Activated naive CD4-positive, alpha-beta T cell treated with Interleukin-2 at 50 U/mL for 16 hours (primary cell): ENCODE data around the gene MTURN.

Experiments
- DNase-seq: peaks from one replicate; pipeline ENCODE4 v3.0.0-alpha.2; 2020

MTURN gene

DNA sequence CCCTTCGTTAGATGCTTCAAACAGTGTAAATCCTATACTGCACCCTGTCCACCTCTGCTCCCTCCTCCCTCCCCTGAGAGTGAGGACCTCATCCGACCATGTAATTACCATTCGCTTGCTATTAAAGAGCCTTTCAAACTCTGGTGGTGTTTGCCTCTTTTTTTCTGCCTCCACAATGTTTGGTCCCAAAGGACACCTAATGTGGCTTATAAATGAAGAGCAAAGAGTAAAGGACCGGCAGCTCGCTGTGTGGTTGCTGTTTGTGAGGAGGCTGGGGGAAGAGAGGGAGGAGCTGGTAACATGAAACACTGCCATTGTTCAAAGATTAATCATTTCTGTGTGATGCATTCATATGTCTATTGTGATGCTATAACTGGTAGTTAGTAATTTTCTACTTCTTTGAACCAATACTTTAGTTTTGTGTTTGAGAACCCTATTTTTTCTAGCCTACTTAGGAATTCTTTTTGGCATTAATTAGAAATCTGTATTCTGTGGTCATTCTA is 27.9 kb downstream of the MTURN start:
- no peak for DNase-seq

DNA sequence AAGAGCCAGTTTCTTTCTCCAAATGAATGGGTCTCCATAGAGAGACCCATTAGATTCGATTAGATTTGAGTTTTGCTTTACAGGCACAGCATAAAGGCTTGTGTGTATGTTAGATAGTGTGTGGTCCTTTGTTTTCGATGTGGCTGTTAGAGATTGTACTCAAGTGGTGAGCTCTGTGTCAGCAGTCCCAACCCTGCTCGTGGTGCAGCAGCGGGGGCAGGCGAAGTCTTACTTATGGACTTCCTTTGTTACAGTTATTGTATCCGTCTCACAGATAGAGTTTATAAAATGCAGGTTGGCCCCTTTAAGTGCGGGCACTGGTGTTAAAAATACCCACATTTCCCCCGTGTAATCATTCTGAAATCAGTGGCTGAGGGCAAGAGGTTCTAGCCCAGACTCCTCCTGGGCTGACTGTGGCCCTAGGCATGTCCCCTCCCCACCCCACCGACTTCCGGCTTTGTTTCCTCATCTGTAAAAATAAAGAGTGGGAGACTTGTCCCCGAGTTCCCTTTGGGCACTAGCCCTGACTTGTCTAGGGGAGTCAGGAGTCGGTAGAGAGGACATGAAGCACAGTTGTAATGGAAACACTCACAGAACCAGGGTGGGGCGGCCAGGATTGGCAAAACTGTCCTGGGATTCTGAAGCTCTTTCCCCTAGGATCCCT is 28.6 kb downstream of the MTURN start:
- DNase-seq, result no peak

DNA sequence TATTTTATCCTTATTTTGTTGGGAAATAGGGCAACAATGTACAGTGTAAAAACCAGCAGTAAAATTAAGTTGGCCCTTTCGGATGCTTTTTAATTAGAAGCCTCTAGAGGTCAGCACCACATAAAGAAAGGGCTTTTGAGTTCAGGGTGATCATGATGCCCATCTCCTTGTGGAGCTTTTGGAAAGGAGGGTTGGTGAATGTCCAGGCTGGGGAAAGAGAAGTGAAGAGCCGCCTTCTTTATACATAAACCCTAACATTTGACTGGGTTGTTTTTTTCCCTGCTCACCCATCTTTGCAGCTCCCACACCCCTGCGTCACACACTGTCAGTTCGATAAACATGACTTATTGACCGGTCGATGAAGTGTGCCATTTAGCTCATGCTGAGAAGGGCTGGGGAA is 29.8 kb downstream of the MTURN start:
- no peak for DNase-seq

DNA sequence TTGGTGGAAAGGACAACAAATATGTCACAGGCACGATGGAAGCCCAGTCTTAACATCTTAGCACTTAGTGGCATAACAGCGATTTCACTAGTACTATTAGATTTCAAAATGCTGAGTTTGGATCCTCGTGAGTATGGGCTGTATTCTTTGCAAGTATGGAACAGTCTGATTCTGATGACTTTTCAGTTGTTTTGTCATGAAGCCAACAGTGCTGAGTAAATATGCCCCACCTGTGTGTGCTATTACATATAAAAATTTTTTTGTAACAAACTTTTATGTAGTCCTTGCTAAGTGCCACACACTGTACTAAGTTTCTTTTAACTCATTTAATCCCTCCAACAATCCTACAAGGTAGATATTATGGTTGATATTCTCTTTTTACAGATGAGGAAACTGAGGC is 30.8 kb downstream of the MTURN start:
- no peak for DNase-seq

DNA sequence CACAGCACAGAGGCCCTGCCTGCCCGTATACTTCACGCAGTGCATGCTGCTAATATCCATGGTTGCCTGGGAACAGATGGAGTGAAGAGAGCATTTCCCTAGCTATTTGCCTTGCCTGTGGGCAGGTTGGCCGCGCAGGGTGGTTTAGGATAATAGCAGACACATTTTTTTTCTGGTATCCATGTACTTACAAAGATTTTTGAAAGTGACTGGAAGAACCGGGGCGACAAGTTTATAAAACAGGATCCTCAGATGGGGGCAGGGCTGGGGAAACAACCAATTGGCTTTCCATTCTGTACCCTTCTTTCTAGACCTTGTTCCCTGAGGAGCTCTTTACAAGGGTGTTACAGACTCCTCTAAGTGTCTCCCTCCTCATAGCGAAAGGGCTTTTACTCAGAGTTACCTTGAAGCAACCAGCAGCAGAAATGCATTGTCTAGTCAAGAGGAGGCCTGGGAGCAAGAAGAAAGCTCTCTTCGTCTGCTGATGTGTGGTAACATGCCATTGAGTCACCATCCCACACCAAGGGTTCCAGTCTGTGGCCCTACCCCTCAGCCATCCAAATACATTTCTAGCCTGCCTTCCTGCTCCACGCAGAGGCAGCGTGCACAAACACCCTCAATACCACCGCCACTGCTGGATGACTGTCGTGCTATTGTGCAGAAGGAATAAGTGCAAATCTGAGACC is 31.5 kb downstream of the MTURN start:
- DNase-seq, result no peak

DNA sequence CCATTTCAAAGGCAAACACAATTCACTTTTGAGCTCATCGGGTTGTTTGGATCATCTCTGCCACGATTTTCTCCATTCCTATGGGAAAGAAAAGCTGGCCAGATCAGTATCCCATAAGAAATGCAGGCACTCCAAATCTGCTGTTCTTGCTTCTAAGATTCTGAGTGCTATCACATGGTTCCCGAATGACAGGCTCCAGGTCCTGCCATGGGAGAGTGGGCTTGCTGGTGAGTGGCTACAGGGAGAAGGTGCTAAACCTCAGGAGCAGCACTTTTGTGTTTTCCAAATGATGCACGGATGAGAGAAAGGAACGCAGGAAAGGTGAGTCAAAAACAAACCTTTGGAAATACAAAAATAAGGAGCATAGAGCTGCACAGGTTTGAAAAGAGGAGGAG is 32.1 kb downstream of the MTURN start:
- no peak for DNase-seq

DNA sequence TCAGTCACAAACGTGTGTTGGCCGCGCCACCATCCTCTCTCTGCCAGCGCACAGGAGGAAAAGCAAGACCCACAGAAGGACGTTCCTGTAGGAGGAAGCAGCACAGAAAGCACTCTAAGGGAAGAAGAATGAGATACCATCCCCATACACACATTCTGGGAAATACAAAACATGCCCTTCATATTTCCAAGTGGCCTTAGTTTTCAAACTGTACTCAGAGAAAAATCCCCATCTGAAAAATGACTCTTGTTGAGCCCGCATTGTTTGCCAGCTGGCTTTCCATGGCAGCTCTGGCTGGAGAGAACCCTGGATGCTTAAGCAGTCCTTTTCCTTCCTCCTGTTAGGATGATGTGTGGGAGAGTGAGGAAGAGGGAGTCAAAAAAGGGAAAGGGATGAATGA is 33.1 kb downstream of the MTURN start:
- DNase-seq, result no peak

DNA sequence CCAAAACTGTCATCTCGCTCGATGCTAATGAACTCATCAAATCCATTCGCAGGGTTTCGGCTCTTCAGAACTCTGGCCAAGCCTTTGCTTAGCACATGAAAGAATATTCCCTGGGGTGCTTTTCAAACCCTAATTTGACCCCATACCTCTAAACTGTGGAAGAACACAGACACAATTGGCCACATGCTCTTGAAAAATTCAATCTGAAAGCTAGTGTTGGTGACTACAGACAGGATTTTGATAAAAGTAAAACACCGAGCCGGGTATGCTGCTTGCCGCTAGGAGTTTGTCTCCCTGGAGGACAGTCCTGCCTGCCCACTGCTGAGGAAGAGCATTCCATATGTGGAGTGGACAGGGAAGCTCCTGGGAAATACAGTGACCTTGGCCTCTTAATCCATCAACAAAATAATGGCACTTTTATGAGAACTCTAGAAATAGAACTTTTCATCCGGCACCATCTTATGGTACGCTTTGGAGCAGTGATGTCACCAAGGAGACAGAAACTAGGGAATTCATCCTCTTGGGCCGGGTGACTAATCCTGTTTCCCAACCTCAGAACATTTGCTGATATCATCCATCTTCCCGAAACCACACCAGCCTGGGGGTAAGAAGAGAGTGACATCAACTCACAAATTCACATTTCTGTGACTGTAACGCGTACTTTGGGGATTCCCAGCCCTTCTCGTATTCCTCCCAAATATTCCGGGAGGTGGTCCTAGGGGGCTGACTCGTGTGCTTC is 34.2 kb downstream of the MTURN start:
- DNase-seq, result no peak

DNA sequence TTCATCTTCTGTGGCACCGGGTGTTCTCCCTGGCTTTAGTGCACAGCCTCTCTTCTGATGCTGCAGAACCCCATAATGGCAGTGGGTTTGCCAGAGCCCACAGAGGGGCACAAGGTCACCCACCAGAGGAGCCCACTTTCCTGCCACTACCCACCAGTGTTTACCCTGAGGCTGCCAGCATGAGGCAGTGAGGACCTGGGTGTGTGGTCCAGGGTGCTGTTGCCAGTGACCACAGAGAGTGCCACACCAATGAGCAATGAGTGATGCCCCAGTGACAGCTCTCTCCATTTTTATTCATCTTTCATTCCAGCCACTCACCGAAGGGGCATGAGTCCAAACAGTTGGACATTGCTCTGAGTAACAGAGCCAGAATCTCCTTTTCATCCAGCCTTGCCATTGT is 34.8 kb downstream of the MTURN start:
- no peak for DNase-seq

DNA sequence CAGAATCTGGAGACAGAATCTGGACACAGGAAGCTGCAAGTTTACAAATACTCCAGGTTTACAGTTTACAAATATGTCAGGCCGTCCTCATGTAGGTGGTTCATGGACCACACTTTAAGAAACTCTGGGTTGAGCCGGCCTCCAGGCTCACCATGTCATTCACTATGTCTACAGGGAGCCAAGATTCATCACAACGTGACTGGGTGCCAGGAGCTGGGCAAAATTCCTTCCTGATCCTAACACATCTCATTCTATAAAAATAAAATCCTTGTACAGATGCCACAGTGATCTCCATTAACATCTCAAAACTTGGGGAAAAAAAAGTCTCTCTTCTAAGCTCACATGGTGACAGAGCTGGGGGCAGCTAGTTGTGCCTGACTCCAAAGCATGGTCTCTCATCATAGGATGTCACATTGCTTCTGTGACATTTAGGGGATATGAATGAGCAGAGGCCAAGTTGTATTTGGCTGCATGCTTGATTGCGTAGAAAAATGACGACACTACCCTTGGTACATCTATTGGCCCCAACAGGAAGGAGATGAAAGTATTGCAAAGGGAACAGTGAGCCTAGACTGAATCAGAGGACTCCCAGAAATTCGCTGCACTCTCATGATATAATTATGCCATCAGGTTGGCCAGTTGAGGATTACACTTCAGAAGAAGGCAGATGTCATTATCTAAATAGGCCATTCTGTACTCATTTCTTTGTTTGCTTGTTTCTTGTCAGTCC is 35.9 kb downstream of the MTURN start:
- DNase-seq, result no peak

DNA sequence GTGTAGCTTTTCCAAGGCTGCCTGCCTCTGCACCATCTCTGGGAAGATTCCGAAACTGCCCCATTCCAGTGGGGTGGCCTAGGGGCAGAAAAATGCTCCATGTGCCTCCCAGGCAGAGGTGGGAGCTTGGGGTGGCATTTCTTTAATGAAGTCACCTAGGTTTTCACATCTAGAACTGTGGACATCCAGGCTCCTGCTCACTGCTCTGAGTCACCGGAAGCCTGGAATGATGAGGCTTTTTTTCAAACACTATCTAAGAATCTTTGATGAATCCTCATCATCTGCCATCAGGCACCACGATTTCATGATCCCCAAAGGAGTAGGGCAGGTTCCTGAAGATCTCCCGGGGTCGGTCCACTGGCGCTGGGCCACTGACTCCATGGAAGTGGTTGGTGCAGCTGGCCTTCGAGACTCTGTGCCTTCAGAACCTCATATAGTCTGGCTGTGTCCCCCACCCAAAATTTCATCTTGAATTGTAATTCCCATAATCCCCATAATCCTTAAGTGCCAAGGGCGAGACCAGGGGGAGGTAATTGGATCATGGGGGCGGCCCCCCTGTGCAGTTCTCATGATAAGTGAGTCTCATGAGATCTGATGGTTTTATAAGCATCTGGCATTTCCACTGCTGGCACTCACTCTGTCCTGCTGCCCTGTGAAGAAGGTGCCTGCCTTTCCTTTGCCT is 37.1 kb downstream of the MTURN start:
- DNase-seq, result no peak

DNA sequence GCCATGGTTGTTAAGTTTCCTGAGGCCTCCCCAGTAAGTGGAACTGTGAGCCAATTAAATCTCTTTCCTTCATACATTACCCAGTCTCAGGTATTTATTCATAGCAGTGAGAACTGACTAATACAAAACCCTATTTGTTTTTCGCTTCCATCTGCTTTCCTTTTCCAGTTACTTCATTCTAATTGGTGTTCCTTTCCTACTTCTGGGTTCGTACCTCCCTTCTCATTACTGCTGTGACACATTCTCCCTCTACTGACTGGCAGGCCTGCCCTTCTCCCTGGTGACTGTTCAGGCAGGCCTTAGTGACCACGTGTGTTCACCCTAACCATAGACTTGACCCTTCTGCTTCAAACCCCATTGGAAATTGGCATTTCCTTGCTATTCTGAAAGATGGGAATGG is 37.7 kb downstream of the MTURN start:
- DNase-seq, result no peak

DNA sequence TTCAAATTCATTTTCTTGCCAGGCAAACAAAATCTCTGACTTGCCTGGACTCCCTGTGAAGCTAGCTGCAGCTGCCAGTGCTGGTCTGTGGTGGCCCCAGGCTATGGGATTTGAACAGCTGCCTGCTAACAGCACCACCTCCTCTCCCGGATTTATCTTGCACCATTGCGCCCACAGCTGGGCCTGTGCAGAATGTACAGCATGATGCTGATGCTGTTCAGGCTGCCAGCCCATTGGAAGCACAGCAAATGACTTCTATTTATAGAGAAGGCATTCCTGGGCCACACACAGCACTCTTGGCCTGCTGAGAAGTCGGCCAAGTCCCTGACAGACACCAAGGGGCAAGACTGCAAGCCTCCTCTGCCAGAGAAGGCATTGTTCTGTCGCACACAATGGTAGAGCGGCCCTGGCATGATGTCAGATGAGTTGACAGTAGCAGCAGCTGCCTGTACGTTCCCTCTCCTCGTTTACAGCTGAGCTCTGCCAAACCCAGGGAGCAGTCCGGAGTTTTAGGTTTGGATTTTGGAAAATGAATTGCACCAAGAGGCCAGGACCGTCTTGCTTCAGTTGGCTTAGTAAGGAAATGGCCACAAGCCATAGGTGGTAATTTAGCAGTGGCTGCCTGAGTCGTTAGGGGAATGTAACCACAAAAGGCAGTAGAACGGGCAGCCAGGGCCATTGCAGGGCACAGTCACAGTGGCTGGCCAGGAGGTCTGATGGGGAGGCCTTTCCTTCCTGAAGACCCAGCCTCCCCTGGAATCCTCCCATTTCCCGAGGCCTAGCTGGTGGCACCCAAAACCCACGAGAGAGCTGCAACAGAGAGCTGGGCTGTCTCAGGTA is 38.5 kb downstream of the MTURN start:
- DNase-seq, result no peak

DNA sequence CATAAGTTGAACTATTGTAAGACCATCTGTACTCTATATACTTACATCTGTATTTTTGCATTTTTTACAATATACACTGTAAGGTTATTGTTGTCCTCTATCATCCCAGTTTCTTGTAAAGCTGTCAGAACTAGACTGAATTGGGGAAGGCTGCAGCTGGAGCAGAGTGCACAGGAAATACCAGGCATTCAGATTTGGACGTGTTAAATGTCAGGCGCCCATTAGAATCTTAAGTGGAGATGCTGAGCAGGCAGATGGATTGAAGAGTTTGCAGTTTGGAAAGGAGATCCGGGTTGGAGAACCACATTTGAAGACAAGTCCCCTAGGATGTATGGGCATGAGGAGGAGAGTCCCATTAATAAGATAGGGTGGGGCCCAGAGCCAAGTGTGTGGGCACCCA is 40.4 kb downstream of the MTURN start:
- DNase-seq, result no peak

DNA sequence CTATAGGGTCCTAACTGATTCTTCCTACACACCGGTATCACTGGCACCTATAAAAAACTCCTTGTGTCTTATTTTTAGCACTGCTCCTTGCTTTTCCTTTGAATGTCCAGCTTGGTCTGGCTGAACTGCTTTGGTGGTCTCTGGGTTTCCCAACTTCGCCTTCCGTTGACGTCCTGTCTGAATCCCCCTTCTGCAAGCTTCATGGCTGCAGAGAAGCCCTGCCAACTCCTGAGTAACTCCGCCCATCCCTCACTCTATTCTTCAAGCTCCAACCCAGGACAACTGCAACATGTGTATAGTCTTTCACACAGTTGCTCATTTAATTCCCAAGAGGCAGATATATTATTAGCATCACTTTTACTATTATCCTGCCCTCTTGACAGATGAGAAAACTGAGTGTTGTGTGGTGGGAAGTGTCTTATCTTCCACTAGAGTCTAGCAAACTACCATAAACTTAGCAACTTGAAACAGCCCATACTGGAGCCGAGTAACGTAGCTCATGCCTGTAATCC is 40.9 kb downstream of the MTURN start:
- no peak for DNase-seq

DNA sequence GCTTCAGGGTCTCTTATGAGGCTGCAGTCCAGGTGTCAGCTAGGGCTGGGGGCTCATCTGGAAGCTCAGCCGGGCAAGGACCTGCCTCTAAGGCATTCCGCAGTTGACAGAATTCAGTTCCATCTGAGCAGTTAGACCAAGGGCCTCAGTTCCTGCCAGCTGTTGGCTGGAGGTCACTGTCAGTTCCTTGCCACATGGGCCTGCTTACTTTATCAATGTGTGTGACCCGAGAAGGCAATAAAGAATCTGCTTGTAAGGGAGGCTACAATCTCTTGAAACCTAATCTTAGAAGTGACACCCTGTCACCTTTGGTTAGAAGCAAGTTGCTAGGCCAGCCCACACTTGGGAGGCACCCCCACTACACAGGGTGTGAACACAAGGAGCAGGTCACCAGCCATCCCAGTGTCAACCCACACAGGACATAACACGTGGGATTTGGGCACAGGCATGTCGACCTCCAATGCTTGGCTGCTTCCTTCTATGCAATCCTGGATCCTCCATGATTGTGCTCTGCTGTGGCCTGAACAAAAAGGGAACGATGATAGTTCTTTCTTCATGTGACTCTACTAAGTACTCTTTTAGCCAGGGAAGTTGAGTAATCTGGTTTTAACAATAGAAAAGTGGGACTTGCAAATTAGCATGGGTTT is 41.8 kb downstream of the MTURN start:
- DNase-seq, result no peak

DNA sequence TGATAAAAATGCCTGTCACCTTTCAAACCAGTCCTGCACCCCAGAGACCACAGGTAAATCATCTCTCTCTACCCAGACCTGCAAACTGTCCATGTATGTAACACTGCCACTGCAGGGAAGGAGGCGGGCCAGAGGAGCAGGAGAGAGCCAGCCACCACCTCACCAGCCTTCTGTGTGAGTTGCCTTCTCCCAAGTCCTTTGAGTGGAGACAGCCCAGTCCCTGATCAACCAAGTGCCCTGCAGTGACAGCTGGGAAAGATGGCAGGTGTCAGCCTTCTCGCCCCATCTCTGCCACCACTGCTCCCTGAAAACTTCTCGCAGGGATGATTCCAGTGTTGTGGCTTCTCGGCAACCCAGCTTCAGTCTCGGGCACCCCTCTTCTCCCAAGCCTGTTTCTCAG is 42.4 kb downstream of the MTURN start:
- DNase-seq, result no peak

DNA sequence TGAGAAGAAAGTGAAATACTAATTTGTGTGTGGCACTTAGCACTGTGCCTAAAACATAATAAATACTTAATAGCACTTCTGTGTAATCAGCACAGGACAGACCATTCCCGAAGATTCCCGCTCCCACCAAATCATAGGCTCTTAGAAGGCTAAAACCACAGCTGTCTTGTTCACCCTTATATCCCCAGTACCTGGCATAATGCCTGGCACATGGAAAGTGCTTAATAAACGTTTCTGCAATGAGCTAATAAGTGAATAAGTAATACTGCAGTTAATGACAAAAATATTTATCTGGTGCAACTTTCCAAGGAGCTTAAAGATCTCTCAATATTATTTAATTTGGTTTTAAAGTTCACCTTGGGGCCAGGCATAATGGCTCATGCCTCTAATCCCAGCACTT is 43.2 kb downstream of the MTURN start:
- DNase-seq, result no peak

DNA sequence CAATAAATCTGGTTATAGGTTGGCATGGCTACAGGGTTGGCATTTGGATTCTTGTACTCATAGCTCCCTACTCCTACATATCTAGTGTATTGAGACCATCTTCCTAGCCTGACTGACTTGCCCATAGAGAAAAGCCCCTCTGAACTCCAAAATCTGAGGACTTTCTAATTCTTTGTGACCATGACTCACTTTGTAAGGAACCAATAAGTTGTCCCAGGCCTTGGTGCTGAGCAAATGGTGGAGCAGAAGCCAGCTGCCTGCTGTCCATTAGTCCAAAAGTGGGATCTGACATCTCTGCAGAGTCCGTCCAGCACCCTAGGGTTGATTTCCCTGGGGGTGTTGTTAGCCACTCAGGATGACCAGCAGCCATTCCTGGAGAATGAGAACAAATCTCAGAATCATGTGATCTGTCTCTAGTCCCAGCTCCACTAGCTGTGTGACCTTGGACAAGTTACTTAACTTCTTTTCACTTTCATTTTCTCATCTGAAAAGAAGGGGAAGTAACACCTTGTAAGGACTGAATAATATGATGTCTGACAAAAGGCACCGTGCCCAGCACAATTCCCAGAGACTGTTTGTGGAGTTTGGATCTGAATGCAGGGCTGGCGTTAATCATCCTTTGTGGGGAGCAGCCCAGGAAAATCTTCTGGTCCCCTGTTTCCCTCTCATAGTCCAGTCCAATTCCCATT is 44.1 kb downstream of the MTURN start:
- no peak for DNase-seq

DNA sequence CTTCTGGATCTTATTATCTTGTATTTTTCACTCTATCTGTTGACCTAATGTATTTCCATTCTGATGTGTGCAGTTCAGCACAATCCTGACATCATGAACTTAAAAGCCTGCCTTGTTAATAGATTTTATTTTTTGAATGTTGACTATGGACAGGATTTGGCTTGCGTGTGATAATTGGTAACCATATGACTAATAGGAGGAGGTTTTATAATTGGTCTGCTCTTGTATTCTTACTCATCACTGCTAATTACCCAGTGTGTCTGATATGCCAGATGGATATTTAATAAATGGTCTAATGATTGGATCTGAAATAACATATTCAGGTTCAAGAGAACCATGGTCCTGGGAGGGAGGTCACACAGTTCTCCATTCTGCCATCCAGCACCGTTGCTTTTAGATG is 45.9 kb downstream of the MTURN start:
- no peak for DNase-seq

DNA sequence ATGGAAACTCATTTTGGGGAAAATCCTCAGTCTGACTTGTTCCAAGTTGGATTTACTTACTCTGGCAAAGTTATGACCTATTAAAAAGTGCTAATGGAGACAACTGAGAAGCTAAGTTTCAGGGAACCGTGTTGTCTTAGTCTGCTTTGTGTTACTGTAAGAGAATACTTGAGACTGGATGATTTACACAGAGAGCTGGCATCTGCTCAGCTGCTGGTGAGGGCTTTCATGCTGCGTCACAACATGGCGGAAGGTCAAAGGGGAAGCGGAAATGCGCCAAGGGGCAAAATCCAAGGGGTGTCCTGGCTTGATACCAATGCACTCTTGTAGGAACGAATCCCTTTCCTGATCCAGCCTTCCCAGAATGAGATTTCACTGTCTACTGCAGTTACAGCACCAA is 46.4 kb downstream of the MTURN start:
- no peak for DNase-seq
